Lower leg skin (tissue), 3 donors: ENCODE results near the gene SAMSN1.

Experiments
- POLR2A ChIP-seq, 2 donors: fragments of 450-650 bp; IDR thresholded peaks; one replicate each; pipeline ENCODE4 v1.6.1; 2016 to 2017; ENCODE audit warnings: antibody characterized with exemption in 2 of 2, mild to moderate bottlenecking in 1 of 2, moderate library complexity in 1 of 2
- TF ChIP-seq, protein P1 (sequence below), 3 donors: fragments of 450-650 bp; IDR thresholded peaks; one replicate each; pipeline ENCODE4 v1.5.1; 2016; ENCODE audit warnings: antibody characterized with exemption in 3 of 3, mild to moderate bottlenecking in 3 of 3, moderate library complexity in 2 of 3

DNA sequence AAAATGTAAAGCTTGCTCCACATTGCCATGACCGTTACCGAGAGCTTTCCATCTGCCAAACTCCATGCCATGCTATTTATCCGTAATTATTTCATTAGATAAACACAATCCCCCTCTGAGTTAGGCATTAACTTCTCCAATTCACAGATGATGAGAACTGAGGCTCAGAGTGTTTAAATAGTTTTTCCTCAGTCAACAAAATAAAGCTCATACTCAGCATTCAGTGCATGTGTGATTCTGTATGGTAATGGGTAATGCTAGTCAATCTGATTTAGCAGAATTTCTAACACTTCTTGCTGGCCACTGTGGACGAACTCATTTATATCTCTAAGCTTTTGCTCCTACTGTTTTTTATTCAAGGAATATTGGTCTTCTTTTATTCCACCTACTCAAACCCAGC lies 17.3 kb downstream of the SAMSN1 start:
- TF ChIP-seq POLR2A (IDR thresholded peaks at IDR 0.05), result no peak
- TF ChIP-seq, protein P1, sequence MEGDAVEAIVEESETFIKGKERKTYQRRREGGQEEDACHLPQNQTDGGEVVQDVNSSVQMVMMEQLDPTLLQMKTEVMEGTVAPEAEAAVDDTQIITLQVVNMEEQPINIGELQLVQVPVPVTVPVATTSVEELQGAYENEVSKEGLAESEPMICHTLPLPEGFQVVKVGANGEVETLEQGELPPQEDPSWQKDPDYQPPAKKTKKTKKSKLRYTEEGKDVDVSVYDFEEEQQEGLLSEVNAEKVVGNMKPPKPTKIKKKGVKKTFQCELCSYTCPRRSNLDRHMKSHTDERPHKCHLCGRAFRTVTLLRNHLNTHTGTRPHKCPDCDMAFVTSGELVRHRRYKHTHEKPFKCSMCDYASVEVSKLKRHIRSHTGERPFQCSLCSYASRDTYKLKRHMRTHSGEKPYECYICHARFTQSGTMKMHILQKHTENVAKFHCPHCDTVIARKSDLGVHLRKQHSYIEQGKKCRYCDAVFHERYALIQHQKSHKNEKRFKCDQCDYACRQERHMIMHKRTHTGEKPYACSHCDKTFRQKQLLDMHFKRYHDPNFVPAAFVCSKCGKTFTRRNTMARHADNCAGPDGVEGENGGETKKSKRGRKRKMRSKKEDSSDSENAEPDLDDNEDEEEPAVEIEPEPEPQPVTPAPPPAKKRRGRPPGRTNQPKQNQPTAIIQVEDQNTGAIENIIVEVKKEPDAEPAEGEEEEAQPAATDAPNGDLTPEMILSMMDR (IDR thresholded peaks at IDR 0.05), result no peak
